Subcutaneous abdominal adipose tissue (tissue), 5 donors: ENCODE results near the gene TRIL.

Source experiments
- H3K27ac ChIP-seq: one replicate; pipeline ENCODE4 v1.7.0; 2013; ENCODE audit warnings: low read depth, mild to moderate bottlenecking, inconsistent platforms, low read length, moderate library complexity
- H3K27me3 ChIP-seq, 5 donors: one replicate each; pipeline ENCODE4 v1.7.0; 2013; ENCODE audit warnings: low read length in 5 of 5, inconsistent platforms in 1 of 5; ENCODE audit not compliant: control insufficient read depth in 5 of 5, insufficient read depth in 4 of 5
- H3K36me3 ChIP-seq, 5 donors: one replicate each; pipeline ENCODE4 v1.7.0; 2013; ENCODE audit warnings: low read length in 5 of 5; ENCODE audit not compliant: control insufficient read depth in 5 of 5, insufficient read depth in 5 of 5
- H3K4me1 ChIP-seq, 5 donors: one replicate each; pipeline ENCODE4 v1.7.0; 2013; ENCODE audit warnings: low read length in 5 of 5, mild to moderate bottlenecking in 3 of 5, moderate library complexity in 1 of 5; ENCODE audit not compliant: control insufficient read depth in 5 of 5, insufficient read depth in 5 of 5
- H3K4me3 ChIP-seq, 5 donors: one replicate each; pipeline ENCODE4 v1.7.0; 2013; ENCODE audit warnings: low read length in 5 of 5, low read depth in 1 of 5
- H3K9ac ChIP-seq, 5 donors: one replicate each; pipeline ENCODE4 v1.7.0; 2013; ENCODE audit warnings: low read length in 5 of 5, mild to moderate bottlenecking in 4 of 5, moderate library complexity in 3 of 5
- H3K9me3 ChIP-seq, 5 donors: one replicate each; pipeline ENCODE4 v1.7.0; 2013; ENCODE audit warnings: low read length in 5 of 5; ENCODE audit not compliant: control insufficient read depth in 5 of 5
- donor health status: healthy.
- donor health status: healthy.
- donor health status: healthy.
- donor health status: healthy.
- donor health status: healthy.

TRIL gene

DNA sequence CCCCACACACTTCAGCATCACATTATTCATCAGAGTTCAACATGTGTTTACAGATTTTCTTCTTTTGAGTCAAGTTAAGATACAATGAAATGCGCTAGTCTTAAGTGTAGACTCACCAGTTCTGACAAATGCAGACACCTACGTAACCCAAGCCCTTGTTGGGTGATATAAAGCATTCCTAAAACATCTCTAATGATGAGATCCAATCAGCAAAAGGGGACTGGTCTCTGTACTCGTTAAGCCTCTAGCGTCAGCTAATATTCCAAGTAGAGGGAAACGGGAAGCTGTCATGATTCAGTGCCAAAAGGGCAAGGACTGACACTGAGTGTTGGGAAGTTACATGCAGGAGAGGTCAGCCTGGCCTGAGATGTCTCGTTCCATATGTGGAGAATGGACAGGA lies 38.7 kb upstream of the TRIL start:
- peaks cover 0 to 23% (median 10%) of the 10 kb centered on the region in 5 donors for H3K4me1 ChIP-seq
- H3K27ac ChIP-seq = no peak overlapping the region
- H3K4me3 ChIP-seq = no peak overlapping the region
- H3K27me3 ChIP-seq = no peaks in the 10 kb centered on the region
- no peak overlapping the region for H3K9ac ChIP-seq
- no peaks in the 10 kb centered on the region for H3K36me3 ChIP-seq
- no peaks in the 10 kb centered on the region for H3K9me3 ChIP-seq

GRCh38 chr7:28993371-28993770 lies 35.2 kb upstream of the TRIL start:
- Histone ChIP-seq H3K4me1 (peaks cover 14 to 43% (median 31%) of the 10 kb centered on the region in 5 donors), H3K9me3 (no peaks in the 10 kb centered on the region), H3K36me3 (no peaks in the 10 kb centered on the region), H3K4me3 (no peak overlapping the region), H3K9ac (no peak overlapping the region), H3K27me3 (peaks cover 0 to 4% (median 0%) of the 10 kb centered on the region in 5 donors), H3K27ac (no peak overlapping the region)

DNA sequence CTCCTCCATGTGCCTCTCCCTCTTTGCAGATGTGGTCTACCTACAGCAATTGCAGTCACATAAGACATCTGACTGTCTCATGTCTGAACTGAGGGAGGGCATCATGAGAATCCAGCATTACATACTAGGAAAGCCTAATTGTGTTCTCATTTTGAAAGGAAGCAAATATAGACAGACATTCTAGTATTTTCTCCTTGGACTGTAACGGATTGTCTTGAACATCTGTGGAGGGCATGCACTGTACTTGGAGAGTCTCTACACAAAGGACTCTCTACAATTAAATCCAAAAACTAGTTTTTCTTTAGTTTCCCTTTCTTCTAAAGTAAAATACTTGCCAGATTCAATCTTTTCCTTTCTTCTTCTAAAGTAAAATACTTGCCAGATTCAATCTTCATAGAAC lies 34.7 kb upstream of the TRIL start:
- peaks cover 0 to 4% (median 0%) of the 10 kb centered on the region in 5 donors for H3K27me3 ChIP-seq
- no peak overlapping the region for H3K27ac ChIP-seq
- H3K4me1 ChIP-seq = peaks cover 11 to 41% (median 31%) of the 10 kb centered on the region in 5 donors
- no peaks in the 10 kb centered on the region for H3K36me3 ChIP-seq
- H3K4me3 ChIP-seq = no peak overlapping the region
- H3K9me3 ChIP-seq = no peaks in the 10 kb centered on the region
- no peak overlapping the region for H3K9ac ChIP-seq

- peaks cover 0 to 4% (median 0%) of the 10 kb centered on the region in 5 donors for H3K27me3 ChIP-seq
- H3K4me1 ChIP-seq = peaks cover 9 to 52% (median 47%) of the 10 kb centered on the region in 5 donors
- no peaks in the 10 kb centered on the region for H3K36me3 ChIP-seq
- no peak overlapping the region for H3K9ac ChIP-seq
- H3K9me3 ChIP-seq = no peaks in the 10 kb centered on the region
- H3K27ac ChIP-seq = peak overlapping the region; percentile 52
- H3K4me3 ChIP-seq = peak overlapping the region in 1 of 5 donors; percentile 10
Observed at GRCh38 chr7:28990200-28990960, 32.2 kb upstream of the TRIL start.

- H3K9ac ChIP-seq = peak overlapping the region in 2 of 5 donors; percentile 9 to 87
- H3K4me1 ChIP-seq = peaks cover 9 to 60% (median 54%) of the 10 kb centered on the region in 5 donors
- peaks cover 0 to 4% (median 0%) of the 10 kb centered on the region in 5 donors for H3K27me3 ChIP-seq
- H3K27ac ChIP-seq = peak overlapping the region; percentile 52
- H3K36me3 ChIP-seq = no peaks in the 10 kb centered on the region
- no peak overlapping the region for H3K4me3 ChIP-seq
- H3K9me3 ChIP-seq = no peaks in the 10 kb centered on the region
Observed at GRCh38 chr7:28989211-28989980, 31.3 kb upstream of the TRIL start.

DNA sequence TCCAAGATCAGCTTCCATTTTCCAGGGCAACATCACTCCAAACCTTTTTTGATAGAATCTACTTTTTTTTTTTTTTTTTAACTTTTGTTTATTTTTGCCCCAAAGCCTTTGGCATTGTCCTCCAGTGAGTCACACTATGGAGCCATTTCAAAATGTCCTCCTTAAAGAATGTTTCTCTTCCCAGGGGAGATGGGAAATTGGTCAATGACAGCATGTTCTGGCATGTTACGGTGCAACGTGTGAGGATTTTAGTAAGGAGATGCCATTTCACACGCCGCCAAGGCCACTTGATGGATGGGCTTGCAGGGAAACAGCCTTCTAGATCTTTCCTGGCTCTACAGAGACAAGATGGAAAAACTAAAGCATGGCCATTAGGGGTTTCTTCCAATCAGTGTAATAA lies 30.7 kb upstream of the TRIL start:
- Histone ChIP-seq H3K36me3 (no peaks in the 10 kb centered on the region), H3K27ac (peak overlapping the region; percentile 32), H3K9me3 (no peaks in the 10 kb centered on the region), H3K9ac (peak overlapping the region in 2 of 5 donors; percentile 9 to 87), H3K27me3 (peaks cover 0 to 4% (median 0%) of the 10 kb centered on the region in 5 donors), H3K4me1 (peaks cover 9 to 60% (median 59%) of the 10 kb centered on the region in 5 donors), H3K4me3 (no peak overlapping the region)

GRCh38 chr7:28988091-28988490 lies 30.0 kb upstream of the TRIL start:
- Histone ChIP-seq H3K9me3 (no peaks in the 10 kb centered on the region), H3K9ac (no peak overlapping the region), H3K4me3 (no peak overlapping the region), H3K36me3 (no peaks in the 10 kb centered on the region), H3K27me3 (peaks cover 0 to 4% (median 0%) of the 10 kb centered on the region in 5 donors), H3K4me1 (peaks cover 9 to 60% (median 59%) of the 10 kb centered on the region in 5 donors), H3K27ac (no peak overlapping the region)

DNA sequence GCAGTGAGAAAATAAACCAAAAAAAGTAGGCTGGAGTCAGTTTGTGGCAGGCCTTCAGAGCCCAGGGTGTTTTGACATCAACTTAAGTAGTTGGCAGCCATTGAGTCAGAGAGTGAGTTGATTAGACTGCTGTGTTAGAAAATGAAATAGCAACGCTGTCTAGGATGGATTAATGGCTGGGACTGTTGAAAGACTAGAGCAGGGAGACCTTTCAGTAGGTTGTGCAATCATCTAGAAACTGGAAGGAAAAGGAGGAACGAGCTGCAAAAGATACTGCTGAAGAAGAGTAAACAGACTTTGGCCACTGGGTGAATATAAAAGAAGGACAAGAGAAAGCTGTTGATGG lies 28.6 kb upstream of the TRIL start:
- no peak overlapping the region for H3K9ac ChIP-seq
- no peak overlapping the region for H3K27ac ChIP-seq
- H3K36me3 ChIP-seq = no peaks in the 10 kb centered on the region
- H3K4me1 ChIP-seq = peaks cover 9 to 60% (median 59%) of the 10 kb centered on the region in 5 donors
- no peaks in the 10 kb centered on the region for H3K9me3 ChIP-seq
- no peak overlapping the region for H3K4me3 ChIP-seq
- H3K27me3 ChIP-seq = peaks cover 0 to 4% (median 0%) of the 10 kb centered on the region in 5 donors

- Histone ChIP-seq H3K9ac (no peak overlapping the region), H3K4me3 (no peak overlapping the region)
Observed at GRCh38 chr7:28986028-28986764, 28.1 kb upstream of the TRIL start.

More at GRCh38 chr7:28986028-28986764, 28.1 kb upstream of the TRIL start:
- H3K9me3 ChIP-seq = no peaks in the 10 kb centered on the region
- peaks cover 0 to 4% (median 0%) of the 10 kb centered on the region in 5 donors for H3K27me3 ChIP-seq
- no peaks in the 10 kb centered on the region for H3K36me3 ChIP-seq
- H3K27ac ChIP-seq = peak overlapping the region; percentile 18
- H3K4me1 ChIP-seq = peaks cover 9 to 60% (median 59%) of the 10 kb centered on the region in 5 donors
